Neural cell (in vitro differentiated cells): ENCODE measurements around the gene SLC15A2.

Experiments used
- EP300 ChIP-seq: fragments of 450-650 bp; conservative IDR thresholded peaks from 2 replicates; pipeline ENCODE4 v1.6.1; 2014; ENCODE audit warnings: antibody characterized with exemption, mild to moderate bottlenecking, moderate library complexity; ENCODE audit not compliant: poor library complexity, severe bottlenecking
- EZH2 ChIP-seq: fragments of 200-600, 300-800 bp; shearing (Covaris generic), sonication (generic); IDR thresholded peaks from 2 replicates; pipeline ENCODE4 v1.6.1; 2014; ENCODE audit warnings: antibody characterized with exemption, low read length, borderline replicate concordance, mild to moderate bottlenecking; ENCODE audit not compliant: insufficient read depth, poor library complexity, severe bottlenecking
- MXI1 ChIP-seq: fragments of 450-650 bp; conservative IDR thresholded peaks from 2 replicates; pipeline ENCODE4 v1.6.1; 2014; ENCODE audit warnings: antibody characterized with exemption, mild to moderate bottlenecking; ENCODE audit not compliant: poor library complexity, severe bottlenecking
- POLR2AphosphoS5 ChIP-seq: IDR thresholded peaks from 2 replicates; pipeline ENCODE4 v1.6.1; 2012
- RAD21 ChIP-seq: fragments of 450-650 bp; conservative IDR thresholded peaks from 2 replicates; pipeline ENCODE4 v1.6.1; 2014; ENCODE audit warnings: antibody characterized with exemption, mild to moderate bottlenecking, moderate library complexity
- SMC3 ChIP-seq: fragments of 450-650 bp; conservative IDR thresholded peaks from 2 replicates; pipeline ENCODE4 v1.6.1; 2014; ENCODE audit warnings: antibody characterized with exemption, mild to moderate bottlenecking, moderate library complexity; ENCODE audit not compliant: poor library complexity
- TAF1 ChIP-seq: IDR thresholded peaks from 2 replicates; pipeline ENCODE4 v1.6.1; 2012; ENCODE audit warnings: low read depth
- TF ChIP-seq, protein P1 (sequence below): fragments of 450-650 bp; IDR thresholded peaks from 2 replicates; pipeline ENCODE4 v1.5.1; 2014; ENCODE audit warnings: antibody characterized with exemption, mild to moderate bottlenecking, moderate library complexity; ENCODE audit not compliant: poor library complexity, severe bottlenecking
- TF ChIP-seq, protein P2 (sequence below): IDR thresholded peaks from 2 replicates; pipeline ENCODE4 v1.6.1; 2012; ENCODE audit warnings: borderline replicate concordance

DNA sequence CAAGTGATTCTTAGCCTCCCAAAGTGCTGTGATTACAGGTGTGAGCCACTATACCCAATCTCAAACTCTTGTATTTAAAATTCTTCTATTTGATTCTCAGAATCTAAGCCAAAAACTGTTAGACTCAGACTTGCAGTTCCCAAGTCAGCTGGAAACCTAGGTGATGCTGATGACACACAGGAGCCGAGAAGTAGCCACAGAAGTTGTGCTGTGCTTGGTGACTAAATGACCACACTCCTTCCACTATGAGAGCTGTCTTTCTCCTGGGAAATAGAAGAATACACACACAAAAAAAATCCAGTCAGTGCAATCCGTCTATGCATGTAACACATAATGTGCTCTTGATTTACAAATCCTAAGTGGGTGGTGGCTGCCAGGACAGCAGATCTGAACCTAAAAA lies 93.9 kb downstream of the SLC15A2 start:
- TF ChIP-seq, protein P1, sequence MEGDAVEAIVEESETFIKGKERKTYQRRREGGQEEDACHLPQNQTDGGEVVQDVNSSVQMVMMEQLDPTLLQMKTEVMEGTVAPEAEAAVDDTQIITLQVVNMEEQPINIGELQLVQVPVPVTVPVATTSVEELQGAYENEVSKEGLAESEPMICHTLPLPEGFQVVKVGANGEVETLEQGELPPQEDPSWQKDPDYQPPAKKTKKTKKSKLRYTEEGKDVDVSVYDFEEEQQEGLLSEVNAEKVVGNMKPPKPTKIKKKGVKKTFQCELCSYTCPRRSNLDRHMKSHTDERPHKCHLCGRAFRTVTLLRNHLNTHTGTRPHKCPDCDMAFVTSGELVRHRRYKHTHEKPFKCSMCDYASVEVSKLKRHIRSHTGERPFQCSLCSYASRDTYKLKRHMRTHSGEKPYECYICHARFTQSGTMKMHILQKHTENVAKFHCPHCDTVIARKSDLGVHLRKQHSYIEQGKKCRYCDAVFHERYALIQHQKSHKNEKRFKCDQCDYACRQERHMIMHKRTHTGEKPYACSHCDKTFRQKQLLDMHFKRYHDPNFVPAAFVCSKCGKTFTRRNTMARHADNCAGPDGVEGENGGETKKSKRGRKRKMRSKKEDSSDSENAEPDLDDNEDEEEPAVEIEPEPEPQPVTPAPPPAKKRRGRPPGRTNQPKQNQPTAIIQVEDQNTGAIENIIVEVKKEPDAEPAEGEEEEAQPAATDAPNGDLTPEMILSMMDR: no peak
- TF ChIP-seq EZH2 (no peak), POLR2AphosphoS5 (no peak), EP300 (no peak), SMC3 (no peak), MXI1 (no peak), RAD21 (no peak), TAF1 (no peak)
- TF ChIP-seq, protein P2, sequence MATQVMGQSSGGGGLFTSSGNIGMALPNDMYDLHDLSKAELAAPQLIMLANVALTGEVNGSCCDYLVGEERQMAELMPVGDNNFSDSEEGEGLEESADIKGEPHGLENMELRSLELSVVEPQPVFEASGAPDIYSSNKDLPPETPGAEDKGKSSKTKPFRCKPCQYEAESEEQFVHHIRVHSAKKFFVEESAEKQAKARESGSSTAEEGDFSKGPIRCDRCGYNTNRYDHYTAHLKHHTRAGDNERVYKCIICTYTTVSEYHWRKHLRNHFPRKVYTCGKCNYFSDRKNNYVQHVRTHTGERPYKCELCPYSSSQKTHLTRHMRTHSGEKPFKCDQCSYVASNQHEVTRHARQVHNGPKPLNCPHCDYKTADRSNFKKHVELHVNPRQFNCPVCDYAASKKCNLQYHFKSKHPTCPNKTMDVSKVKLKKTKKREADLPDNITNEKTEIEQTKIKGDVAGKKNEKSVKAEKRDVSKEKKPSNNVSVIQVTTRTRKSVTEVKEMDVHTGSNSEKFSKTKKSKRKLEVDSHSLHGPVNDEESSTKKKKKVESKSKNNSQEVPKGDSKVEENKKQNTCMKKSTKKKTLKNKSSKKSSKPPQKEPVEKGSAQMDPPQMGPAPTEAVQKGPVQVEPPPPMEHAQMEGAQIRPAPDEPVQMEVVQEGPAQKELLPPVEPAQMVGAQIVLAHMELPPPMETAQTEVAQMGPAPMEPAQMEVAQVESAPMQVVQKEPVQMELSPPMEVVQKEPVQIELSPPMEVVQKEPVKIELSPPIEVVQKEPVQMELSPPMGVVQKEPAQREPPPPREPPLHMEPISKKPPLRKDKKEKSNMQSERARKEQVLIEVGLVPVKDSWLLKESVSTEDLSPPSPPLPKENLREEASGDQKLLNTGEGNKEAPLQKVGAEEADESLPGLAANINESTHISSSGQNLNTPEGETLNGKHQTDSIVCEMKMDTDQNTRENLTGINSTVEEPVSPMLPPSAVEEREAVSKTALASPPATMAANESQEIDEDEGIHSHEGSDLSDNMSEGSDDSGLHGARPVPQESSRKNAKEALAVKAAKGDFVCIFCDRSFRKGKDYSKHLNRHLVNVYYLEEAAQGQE: no peak
